ACC112 (cell line): ENCODE results near the gene CFAP43.
A peak's percentile ranks its signal among the peaks of the same experiment; 100 is the strongest.

ENCODE experiments used
- H2AFZ ChIP-seq: fragments of 200-600 bp; sonication (generic); one replicate; pipeline ENCODE4 v1.6.0; 2017; ENCODE audit warnings: antibody characterized with exemption, low read length; ENCODE audit not compliant: unreplicated experiment
- H3K27ac ChIP-seq: fragments of 200-600 bp; sonication (generic); 2 replicates; pipeline ENCODE4 v1.5.1; 2014; ENCODE audit warnings: low read depth, mild to moderate bottlenecking, antibody characterized with exemption, low read length, moderate library complexity
- H3K27me3 ChIP-seq: fragments of 200-600 bp; sonication (generic); 2 replicates; pipeline ENCODE4 v1.6.1; 2014; ENCODE audit warnings: mild to moderate bottlenecking, antibody characterized with exemption, low read length, moderate library complexity, mixed read lengths; ENCODE audit not compliant: insufficient read depth
- H3K36me3 ChIP-seq: fragments of 200-600 bp; sonication (generic); 2 replicates; pipeline ENCODE4 v1.6.1; 2016; ENCODE audit warnings: mild to moderate bottlenecking, antibody characterized with exemption, low read length, moderate library complexity, mixed read lengths; ENCODE audit not compliant: insufficient read depth
- H3K4me1 ChIP-seq: fragments of 200-600 bp; sonication (generic); one replicate; pipeline ENCODE4 v1.6.1; 2016; ENCODE audit warnings: low read length, mixed read lengths; ENCODE audit not compliant: insufficient read depth, unreplicated experiment, control insufficient read depth
- H3K4me3 ChIP-seq: fragments of 200-600 bp; sonication (generic); 2 replicates; pipeline ENCODE4 v1.5.1; 2014; ENCODE audit warnings: mild to moderate bottlenecking, low read depth, low read length
- H3K79me2 ChIP-seq: fragments of 200-600 bp; sonication (generic); one replicate; pipeline ENCODE4 v1.6.0; 2016; ENCODE audit warnings: low read length; ENCODE audit not compliant: control insufficient read depth, unreplicated experiment, insufficient read depth

The CFAP43 gene

DNA sequence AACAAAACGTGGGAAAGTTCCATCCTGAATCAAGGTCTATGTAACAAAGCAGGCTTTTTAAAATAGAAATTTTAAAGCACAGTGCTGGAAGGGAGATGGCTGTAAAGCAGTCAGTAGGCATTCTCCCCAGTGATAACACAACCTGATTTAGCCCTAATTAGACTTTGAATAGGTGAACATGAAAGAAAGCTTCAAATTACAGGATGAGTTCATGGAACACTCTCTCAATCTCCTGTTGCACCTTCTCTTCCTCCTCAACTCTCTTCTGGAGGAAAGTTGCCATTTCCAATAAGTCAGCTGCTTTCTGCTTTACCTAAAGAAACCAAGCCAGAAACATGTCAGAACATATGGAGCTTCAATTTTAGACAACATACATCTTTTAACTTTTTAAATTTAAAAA, 90.1 kb downstream of the CFAP43 start:
- Histone ChIP-seq H3K27me3 (peaks cover 19% of the 10 kb centered on the region), H3K79me2 (no peaks in the 10 kb centered on the region), H3K4me1 (no peaks in the 10 kb centered on the region), H2AFZ (no peak overlapping the region), H3K27ac (no peak overlapping the region), H3K4me3 (no peak overlapping the region), H3K36me3 (no peaks in the 10 kb centered on the region)

DNA sequence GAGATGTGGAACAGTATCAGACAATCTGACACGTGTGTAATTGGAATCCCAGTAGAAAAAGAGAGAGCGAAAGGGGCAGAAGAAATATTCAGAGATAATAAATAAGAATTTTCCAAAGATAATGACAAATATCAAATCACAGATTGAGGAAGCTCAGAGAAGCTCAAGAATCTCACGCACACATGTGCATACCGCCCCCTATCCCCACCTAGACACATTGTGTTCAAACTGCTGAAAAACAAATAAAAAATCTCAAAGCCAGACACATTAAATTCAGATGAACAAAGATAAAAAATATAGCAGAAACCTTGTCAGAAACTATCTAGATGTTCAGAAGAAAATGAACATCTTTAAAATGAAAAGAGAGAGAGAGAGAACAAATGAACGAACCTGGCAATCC, 92.9 kb downstream of the CFAP43 start:
- no peak overlapping the region for H2AFZ ChIP-seq
- no peak overlapping the region for H3K4me3 ChIP-seq
- no peaks in the 10 kb centered on the region for H3K4me1 ChIP-seq
- H3K36me3 ChIP-seq = no peaks in the 10 kb centered on the region
- H3K79me2 ChIP-seq = no peaks in the 10 kb centered on the region
- H3K27me3 ChIP-seq = no peaks in the 10 kb centered on the region
- no peak overlapping the region for H3K27ac ChIP-seq

DNA sequence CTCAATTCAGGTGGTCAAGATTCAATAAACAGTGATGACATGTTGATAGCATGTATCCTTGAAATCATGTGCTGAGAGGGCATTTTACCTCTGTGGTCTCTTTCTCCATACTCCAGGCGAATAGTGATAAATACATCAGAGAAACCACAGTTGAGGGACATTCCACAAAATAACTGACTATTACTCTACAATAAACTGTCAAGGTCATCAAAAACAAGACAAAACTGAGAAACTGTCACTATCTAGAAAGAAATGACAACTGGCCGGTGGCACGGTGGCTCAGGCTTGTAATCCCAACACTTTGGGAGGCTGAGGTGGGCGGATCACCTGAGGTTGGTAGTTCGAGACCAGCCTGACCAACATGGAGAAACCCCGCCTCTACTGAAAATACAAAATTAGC, 94.0 kb downstream of the CFAP43 start:
- H3K27ac ChIP-seq = no peak overlapping the region
- no peaks in the 10 kb centered on the region for H3K4me1 ChIP-seq
- no peaks in the 10 kb centered on the region for H3K27me3 ChIP-seq
- no peak overlapping the region for H2AFZ ChIP-seq
- H3K36me3 ChIP-seq = no peaks in the 10 kb centered on the region
- H3K4me3 ChIP-seq = no peak overlapping the region
- H3K79me2 ChIP-seq = no peaks in the 10 kb centered on the region

GRCh38 chr10:104130041-104130440, 102.1 kb downstream of the CFAP43 start:
- no peak overlapping the region for H2AFZ ChIP-seq
- no peaks in the 10 kb centered on the region for H3K27me3 ChIP-seq
- H3K4me1 ChIP-seq = peaks cover 7% of the 10 kb centered on the region
- H3K27ac ChIP-seq = no peak overlapping the region
- no peaks in the 10 kb centered on the region for H3K36me3 ChIP-seq
- no peak overlapping the region for H3K4me3 ChIP-seq
- H3K79me2 ChIP-seq = no peaks in the 10 kb centered on the region

- Histone ChIP-seq H3K4me1 (peaks cover 7% of the 10 kb centered on the region), H3K27ac (no peak overlapping the region), H3K4me3 (no peak overlapping the region), H3K27me3 (no peaks in the 10 kb centered on the region), H3K36me3 (no peaks in the 10 kb centered on the region), H2AFZ (no peak overlapping the region), H3K79me2 (peaks cover 2% of the 10 kb centered on the region)
Measured at GRCh38 chr10:104128214-104128613, 104.0 kb downstream of the CFAP43 start.

GRCh38 chr10:104127411-104127810, 104.8 kb downstream of the CFAP43 start:
- no peak overlapping the region for H2AFZ ChIP-seq
- peaks cover 5% of the 10 kb centered on the region for H3K79me2 ChIP-seq
- H3K27ac ChIP-seq = no peak overlapping the region
- peaks cover 7% of the 10 kb centered on the region for H3K4me1 ChIP-seq
- H3K27me3 ChIP-seq = no peaks in the 10 kb centered on the region
- H3K36me3 ChIP-seq = no peaks in the 10 kb centered on the region
- H3K4me3 ChIP-seq = no peak overlapping the region

GRCh38 chr10:104123397-104123796, 108.8 kb downstream of the CFAP43 start:
- Histone ChIP-seq H3K36me3 (no peaks in the 10 kb centered on the region), H3K4me1 (peaks cover 20% of the 10 kb centered on the region), H2AFZ (no peak overlapping the region), H3K27ac (peak overlapping the region; percentile 79; the same call in 1 of the 2 replicates), H3K4me3 (peak overlapping the region; percentile 85), H3K79me2 (peaks cover 5% of the 10 kb centered on the region), H3K27me3 (no peaks in the 10 kb centered on the region)

GRCh38 chr10:104122225-104123107, 109.7 kb downstream of the CFAP43 start:
- Histone ChIP-seq H3K36me3 (no peaks in the 10 kb centered on the region), H3K4me1 (peaks cover 26% of the 10 kb centered on the region), H3K4me3 (peak overlapping the region; percentile 85), H3K79me2 (peaks cover 5% of the 10 kb centered on the region), H3K27me3 (no peaks in the 10 kb centered on the region), H2AFZ (peak overlapping the region; percentile 72), H3K27ac (peak overlapping the region; percentile 79)

GRCh38 chr10:104121485-104122224, 110.5 kb downstream of the CFAP43 start, which contains the start of gene SFR1:
Gene SFR1 (plus strand): TSS chr10:104122171. CDS start chr10:104122184, 13 bp downstream.
- Histone ChIP-seq H3K27me3 (no peaks in the 10 kb centered on the region), H3K36me3 (no peaks in the 10 kb centered on the region), H2AFZ (peak within 1 kb of the TSS; percentile 72), H3K79me2 (peaks cover 5% of the 10 kb centered on the region), H3K4me3 (peak within 1 kb of the TSS; percentile 86), H3K27ac (peak within 1 kb of the TSS; percentile 100), H3K4me1 (peaks cover 30% of the 10 kb centered on the region)

- H3K36me3 ChIP-seq = no peaks in the 10 kb centered on the region
- H3K4me1 ChIP-seq = peaks cover 30% of the 10 kb centered on the region
- H3K27me3 ChIP-seq = no peaks in the 10 kb centered on the region
- H3K79me2 ChIP-seq = peaks cover 5% of the 10 kb centered on the region
- peak overlapping the region; percentile 10 for H2AFZ ChIP-seq
- peak overlapping the region; percentile 100 for H3K27ac ChIP-seq
- peak overlapping the region; percentile 86 for H3K4me3 ChIP-seq
Measured at GRCh38 chr10:104120903-104121484, 111.2 kb downstream of the CFAP43 start.
